ENCODE data around the gene VKORC1. TPM values are rescaled to one million over a fixed set of nuclear protein-coding genes. Genes with fewer than 3 reads are reported as not detected.

The VKORC1 gene
- total RNA-seq, 1 donor from 2014 or later: 53.4 TPM

DNA sequence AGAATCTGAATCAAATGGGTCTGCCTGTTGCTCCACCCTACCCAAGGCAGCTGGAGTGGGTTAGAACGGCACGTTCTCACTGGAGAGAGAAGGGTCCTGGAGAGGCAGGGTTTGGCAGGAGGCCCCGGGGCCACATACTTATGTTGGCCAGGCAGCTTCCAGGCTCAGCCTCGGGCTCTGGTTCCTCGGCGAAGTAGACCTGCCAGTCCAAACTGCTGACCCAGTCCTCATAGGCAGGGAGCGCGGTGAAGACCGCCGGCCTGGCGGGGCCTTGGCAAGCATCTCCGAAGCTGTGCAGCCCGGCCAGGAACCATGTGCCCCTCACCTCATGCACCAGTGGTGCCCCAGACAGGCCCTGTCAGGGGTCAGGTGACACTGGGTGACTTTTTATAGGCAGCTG lies 10.6 kb downstream of the VKORC1 start:
- intact Hi-C loops (cut with micrococcal nuclease): no loop called here

DNA sequence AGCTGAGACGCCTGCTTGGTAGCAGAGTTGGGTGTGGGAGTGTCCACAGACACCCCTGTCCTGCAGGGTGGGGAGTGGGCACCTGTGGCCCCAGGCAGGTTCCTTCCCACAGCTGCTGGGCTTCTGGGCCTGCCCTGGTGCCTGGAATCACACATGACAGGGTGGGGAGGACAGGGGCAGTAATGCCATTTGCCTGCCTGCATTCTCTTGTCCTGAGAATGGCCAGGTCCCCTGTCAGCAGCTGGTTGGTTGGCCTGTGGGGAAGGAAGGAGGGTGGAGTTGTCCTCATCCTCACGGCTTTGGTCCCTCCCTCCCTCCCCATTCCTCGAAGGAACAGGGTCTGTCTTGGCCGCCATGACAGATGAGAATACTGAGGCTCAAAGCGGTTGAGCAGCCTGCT lies 11.0 kb downstream of the VKORC1 start:
- intact Hi-C loops (cut with micrococcal nuclease): no loop called here

DNA sequence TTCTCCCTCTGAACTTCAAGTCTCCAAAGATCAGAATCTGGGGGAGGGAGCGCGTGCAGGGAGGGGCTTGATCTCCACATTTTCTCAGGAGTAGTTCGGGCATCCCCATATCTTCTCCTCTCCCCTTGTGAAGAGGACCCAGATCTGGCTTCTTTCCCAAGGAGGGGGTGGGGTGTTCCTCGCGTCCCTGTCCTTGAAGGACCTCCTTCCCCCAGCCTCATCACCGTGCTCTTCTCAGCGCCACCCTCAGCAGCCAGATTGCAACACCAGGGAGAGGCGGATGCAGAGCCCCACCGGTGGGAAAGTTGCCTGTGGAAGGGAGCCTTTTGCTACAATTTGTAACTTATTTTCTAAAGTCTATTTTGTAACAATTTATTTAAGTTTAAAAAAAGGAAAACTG lies 11.5 kb downstream of the VKORC1 start:
- intact Hi-C loops (cut with micrococcal nuclease): no loop called here

DNA sequence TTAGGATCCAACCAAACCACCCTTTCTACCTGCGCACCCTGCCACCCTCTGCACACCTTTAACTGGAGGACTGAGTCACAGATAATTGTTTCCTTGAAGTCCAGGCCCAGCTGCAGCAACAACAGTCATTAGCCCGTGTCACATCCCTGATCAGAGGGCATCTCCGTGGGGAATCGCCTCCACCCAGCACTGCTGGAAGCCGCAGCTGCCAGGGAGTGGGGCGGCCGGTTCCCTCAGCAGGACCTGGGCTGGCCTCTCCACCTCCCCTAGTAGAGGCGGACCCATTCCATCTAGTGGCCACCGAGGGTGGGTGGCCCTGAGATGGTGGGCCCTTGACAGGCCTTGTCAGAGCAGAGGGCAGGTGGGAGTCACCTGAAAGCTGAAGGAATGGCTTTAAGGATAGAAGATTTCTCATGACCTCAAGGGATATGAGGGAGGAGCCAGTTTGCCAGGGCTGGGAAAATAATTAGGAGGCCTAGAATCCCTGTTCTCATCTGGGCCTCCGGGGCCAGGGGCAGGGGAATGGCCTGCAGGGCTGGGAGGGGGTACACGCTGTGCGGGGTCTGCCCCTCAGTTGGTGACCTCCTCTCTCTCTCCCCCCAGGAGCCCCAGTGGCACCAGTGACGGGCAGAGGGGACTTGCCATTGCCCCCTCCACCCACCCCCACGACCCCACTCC lies 12.1 kb downstream of the VKORC1 start:
- intact Hi-C loops (cut with micrococcal nuclease): no loop called here

DNA sequence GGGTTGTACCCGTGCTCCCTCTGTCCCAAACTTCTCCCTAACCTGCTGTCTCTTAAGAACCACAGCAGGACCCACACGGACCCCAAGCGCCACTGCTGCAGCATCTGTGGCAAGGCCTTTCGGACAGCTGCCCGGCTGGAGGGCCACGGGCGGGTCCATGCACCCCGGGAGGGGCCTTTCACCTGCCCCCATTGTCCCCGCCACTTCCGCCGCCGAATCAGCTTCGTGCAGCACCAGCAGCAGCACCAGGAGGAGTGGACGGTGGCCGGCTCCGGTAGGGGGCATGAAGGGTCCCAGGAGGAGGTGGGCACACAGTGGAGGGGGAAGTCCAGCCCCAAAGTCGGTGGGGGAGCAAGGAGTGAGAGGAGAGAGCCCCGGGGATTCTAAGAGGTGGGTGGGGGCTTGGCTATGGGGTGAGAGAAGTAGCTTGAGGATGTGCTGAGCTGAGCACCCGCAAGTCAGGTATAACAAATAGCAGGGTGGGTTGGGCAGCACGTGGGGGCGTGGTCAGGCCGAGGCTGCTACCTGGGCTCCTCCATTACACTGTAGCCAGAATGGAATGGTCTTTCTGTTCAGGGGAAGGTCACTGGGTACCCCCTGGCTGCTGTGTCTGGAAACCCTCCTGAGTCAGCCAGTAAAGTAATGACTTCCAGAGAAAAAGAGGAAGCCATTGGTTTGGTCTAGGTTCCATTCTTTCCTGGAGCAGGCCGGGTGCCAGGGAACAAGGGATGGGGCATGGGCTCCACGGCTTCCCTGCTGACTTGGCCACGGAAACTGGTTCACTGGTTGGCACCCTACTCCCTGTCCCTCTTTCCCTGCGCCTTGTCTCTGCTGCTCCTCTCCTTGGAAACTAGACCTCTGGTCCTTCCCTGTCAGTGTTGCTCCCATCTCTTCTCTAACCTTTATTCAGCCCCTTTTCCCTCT lies 12.9 kb downstream of the VKORC1 start:
- intact Hi-C loops (cut with micrococcal nuclease): no loop called here

DNA sequence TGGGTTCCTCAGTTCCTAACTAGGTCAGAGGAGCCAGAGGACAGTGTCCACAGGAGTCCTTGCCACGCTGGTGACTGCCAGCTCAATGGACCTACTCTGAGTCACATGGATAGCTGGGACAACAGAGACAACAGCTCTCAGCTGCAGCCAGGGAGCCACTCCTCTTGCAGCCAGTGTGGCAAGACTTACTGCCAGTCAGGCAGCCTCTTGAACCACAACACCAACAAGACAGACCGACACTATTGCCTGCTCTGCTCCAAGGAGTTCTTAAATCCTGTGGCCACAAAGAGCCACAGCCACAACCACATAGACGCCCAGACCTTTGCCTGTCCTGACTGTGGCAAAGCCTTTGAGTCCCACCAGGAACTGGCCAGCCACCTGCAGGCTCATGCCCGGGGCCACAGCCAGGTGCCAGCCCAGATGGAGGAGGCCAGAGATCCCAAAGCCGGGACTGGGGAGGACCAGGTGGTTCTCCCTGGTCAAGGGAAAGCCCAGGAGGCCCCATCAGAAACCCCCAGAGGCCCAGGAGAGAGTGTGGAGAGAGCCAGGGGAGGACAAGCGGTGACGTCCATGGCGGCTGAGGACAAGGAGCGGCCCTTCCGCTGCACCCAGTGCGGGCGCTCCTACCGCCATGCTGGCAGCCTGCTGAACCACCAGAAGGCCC lies 13.7 kb downstream of the VKORC1 start:
- intact Hi-C loops (cut with micrococcal nuclease): no loop called here

DNA sequence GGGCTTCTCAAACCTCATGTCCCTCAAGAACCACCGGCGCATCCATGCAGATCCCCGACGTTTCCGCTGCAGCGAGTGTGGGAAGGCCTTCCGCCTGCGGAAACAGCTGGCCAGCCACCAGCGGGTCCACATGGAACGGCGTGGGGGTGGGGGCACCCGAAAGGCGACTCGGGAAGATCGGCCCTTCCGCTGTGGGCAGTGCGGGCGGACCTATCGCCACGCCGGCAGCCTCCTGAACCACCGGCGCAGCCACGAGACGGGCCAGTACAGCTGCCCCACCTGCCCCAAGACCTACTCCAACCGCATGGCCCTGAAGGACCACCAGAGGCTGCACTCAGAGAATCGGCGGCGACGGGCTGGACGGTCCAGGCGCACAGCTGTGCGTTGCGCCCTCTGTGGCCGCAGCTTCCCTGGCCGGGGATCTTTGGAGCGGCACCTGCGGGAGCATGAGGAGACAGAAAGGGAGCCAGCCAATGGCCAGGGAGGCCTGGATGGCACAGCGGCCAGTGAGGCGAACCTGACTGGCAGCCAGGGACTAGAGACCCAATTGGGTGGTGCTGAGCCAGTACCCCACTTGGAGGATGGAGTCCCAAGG lies 14.5 kb downstream of the VKORC1 start:
- intact Hi-C loops (cut with micrococcal nuclease): no loop called here

DNA sequence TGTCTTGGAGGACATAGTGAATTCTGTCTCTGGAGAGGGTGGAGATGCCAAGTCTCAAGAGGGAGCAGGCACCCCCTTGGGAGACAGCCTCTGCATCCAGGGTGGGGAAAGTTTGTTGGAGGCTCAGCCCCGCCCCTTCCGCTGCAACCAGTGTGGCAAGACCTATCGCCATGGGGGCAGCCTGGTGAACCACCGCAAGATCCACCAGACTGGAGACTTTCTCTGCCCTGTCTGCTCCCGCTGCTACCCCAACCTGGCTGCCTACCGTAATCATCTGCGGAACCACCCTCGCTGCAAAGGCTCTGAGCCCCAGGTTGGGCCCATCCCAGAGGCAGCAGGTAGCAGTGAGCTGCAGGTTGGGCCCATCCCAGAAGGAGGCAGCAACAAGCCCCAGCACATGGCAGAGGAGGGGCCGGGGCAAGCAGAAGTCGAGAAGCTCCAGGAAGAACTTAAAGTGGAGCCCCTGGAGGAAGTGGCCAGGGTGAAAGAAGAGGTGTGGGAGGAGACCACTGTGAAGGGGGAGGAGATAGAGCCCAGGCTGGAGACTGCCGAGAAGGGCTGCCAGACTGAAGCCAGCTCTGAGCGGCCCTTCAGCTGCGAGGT lies 15.2 kb downstream of the VKORC1 start:
- intact Hi-C loops (cut with micrococcal nuclease): no loop called here

DNA sequence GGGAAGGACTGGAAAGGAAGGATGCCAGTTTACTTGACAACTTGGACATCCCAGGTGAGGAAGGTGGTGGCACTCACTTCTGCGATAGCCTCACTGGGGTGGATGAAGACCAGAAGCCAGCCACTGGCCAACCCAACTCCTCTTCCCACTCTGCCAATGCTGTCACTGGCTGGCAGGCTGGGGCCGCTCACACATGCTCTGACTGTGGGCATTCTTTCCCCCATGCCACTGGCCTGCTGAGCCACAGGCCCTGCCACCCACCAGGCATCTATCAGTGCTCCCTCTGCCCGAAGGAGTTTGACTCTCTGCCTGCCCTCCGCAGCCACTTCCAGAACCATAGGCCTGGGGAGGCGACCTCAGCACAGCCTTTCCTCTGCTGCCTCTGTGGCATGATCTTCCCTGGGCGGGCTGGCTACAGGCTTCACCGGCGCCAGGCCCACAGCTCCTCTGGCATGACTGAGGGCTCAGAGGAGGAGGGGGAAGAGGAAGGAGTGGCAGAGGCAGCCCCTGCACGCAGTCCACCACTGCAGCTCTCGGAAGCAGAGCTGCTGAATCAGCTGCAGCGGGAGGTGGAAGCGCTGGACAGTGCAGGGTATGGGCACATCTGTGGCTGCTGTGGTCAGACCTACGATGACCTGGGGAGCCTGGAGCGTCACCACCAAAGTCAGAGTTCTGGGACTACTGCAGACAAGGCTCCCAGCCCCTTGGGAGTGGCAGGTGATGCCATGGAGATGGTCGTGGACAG lies 15.8 kb downstream of the VKORC1 start:
- intact Hi-C loops (cut with micrococcal nuclease): no loop called here

DNA sequence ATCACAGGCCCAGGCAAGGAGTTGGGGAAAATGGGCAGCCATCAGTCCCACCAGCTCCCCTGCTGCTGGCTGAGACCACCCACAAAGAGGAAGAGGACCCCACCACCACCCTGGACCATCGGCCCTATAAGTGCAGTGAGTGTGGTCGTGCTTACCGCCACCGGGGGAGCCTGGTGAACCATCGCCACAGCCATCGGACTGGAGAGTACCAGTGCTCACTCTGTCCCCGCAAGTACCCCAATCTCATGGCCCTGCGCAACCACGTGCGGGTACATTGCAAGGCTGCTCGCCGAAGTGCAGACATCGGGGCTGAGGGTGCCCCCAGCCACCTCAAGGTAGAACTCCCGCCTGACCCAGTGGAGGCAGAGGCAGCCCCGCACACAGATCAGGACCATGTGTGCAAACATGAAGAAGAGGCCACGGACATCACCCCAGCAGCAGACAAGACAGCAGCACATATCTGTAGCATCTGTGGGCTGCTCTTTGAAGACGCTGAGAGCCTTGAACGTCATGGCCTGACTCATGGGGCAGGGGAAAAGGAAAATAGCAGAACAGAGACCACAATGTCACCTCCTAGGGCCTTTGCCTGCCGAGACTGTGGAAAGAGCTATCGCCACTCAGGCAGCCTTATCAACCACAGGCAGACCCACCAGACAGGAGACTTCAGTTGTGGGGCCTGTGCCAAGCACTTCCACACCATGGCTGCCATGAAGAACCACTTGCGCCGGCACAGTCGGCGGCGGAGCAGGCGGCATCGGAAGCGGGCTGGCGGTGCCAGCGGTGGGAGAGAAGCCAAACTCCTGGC lies 16.8 kb downstream of the VKORC1 start:
- intact Hi-C loops (cut with micrococcal nuclease): no loop called here

DNA sequence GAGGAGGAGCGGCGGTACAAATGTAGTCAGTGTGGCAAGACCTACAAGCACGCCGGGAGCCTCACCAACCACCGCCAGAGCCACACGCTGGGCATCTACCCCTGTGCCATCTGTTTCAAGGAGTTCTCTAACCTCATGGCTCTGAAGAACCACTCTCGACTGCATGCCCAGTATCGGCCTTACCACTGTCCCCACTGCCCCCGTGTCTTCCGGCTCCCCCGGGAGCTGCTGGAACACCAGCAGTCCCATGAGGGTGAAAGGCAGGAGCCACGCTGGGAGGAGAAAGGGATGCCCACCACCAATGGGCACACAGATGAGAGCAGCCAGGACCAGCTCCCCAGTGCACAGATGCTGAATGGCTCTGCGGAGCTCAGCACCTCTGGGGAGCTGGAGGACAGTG lies 17.6 kb downstream of the VKORC1 start:
- intact Hi-C loops (cut with micrococcal nuclease): no loop called here

DNA sequence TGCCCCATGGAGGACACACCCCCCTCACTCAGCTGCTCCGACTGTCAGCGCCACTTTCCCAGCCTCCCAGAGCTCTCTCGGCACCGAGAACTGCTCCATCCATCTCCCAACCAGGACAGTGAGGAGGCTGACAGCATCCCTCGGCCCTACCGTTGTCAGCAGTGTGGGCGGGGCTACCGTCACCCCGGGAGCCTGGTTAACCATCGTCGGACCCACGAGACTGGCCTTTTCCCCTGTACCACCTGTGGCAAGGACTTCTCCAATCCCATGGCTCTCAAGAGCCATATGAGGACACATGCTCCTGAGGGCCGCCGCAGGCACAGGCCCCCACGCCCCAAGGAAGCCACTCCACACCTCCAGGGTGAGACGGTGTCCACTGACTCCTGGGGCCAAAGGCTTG lies 18.3 kb downstream of the VKORC1 start:
- intact Hi-C loops (cut with micrococcal nuclease): no loop called here

DNA sequence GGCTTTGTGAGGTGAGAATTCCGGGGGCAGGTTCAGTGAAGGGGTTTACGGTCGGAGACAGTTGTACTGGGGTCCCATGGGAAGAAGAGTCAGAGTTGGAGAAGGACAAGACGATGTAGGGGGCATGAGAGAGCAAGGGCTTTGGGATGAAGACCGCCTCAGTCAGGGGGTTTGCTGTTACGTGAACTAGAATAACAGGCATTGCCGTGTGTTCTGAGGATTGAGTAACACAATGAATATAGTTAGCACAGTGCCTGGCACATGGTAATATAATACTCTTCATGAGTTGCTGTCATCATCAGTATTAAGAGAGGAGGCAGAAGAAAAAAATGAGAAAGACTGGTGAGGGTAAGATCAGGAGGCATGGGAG lies 19.8 kb downstream of the VKORC1 start:
- intact Hi-C loops (cut with micrococcal nuclease): loop anchor here (1.0 to 5.0 kb wide), 11 partner anchors 20 to 1267 kb away; partner anchors contain the start of genes ARMC5, FBXL19, KAT8 and MAZ

DNA sequence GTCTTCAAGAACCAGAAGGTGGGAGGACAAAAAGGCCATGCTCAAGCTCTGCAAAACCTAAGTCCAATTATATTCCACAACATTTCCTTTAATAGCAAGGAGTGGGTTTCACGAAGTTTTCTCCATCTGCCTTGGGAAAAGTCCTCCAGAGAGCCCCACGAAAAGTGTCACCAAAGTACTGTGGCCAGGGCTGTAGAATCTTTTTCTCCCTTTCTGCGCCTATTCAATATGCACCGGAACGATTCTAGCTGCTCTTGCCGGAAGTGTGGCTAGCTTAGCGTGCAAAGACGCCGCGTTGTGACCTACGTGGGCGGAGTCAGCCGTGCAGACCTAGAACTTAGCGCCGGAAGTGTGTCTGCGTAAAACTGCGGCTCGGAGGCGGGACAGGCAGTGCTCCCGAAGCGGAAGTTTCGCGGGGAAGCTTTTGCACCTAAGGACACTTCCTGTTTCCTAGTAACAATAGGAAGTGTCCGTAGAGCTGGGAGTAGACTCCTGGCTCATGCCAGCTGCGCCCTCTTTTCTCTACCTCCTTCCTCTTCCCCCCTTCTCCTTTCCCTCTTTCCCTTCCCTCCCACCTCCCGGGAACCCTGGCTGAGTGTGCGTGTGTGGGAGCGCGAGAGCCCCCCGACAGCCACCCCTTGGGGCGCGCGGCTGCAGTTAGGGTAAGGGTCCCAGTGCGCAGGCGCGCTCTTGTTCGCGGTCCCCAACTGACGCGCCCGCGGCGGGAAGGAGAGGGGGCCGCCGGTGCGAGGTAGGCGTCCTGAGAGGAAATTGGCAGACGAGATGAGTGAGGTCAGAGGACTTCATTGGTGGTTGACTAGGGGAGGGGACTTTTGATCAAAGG lies 20.4 kb downstream of the VKORC1 start, which contains the start of the genes ZNF646 and ZNF668:
Gene ZNF646 (plus strand): TSS at position 453 of the 844 bp plus-strand sequence. CDS start 1,903 bp downstream, outside the sequence.
Gene ZNF668 (minus strand): TSS at position 271 of the 844 bp plus-strand sequence. CDS start 9,781 bp downstream, outside the sequence.
- intact Hi-C loops (cut with micrococcal nuclease): loop anchor here (1.0 to 5.0 kb wide), 12 partner anchors 20 to 1267 kb away; partner anchors contain the start of genes ARMC5, FBXL19, FUS and KAT8

DNA sequence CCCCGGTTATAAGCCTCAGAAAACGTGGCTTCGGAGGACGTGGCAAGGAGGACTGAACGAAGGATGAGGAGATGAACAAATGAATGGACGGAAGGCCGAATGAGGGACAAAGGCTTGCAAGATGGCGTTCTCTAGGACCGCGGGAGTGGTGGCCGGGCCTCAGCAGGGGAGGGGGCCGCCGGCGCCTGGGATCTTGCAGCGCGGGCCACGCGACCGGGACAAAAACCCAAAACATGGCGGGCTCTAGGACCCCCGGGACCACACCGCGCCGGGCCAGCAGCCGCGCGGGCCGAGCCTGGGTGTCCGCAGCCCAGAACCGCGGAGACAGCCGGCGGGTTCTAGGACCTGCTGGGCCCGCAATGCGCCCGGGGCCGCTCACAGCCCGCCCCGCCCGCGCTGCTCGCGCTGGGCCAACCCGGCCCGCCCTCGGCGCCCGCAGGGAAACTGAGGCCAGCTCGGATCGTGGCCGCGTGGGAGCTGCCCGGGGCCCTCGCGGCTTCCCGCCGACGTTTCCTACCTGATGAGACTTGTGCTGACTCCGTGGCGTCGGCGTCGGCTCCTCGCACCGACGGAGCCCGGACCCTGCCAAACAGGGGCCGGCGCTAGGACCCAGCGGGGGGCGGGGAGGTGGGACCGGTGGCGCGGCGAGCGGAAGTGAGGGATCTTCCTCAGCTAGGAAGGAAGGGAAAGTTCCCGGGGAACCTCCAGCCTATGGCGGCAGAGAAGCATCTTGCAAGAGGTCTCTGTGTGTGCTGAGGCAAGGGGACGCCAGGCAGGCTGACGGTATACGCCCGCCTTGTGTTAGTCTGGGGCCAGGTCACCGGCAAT lies 21.2 kb downstream of the VKORC1 start:
- intact Hi-C loops (cut with micrococcal nuclease): loop anchor here (1.0 to 5.0 kb wide), 2 partner anchors 107 to 1266 kb away; partner anchors contain the start of genes FUS and MAZ

DNA sequence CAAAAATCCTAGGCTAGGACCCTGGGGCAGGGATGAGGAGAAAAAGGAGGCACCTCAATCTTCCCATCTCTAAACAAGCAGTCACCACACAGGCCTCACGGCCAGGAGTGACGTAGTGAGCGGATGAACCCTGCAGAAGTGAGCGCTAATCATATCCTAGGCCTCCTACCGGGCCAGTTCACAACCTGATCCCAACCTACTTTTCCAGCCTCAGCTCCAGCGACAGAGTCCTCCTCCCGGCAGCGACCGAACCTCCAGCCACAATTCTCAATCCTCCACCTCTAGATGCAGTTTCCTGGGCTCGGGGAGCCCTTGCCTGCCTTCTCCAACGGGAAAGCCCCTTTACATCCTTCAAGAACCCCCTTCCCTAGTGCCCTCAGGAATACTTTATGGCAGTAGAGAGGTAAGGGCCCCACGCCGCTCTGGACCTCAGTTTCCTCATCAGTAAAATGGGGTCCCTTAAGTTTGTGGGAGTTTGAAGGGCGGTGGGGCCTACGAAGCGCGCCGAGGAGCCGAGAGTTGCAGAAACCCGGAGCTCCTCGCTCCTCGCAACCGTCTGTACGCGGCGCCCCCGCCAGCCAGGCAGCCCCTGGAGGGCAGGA lies 22.0 kb downstream of the VKORC1 start:
- intact Hi-C loops (cut with micrococcal nuclease): loop anchor here (1.0 to 5.0 kb wide), 2 partner anchors 108 to 1265 kb away; partner anchors contain the start of genes FUS and MAZ

DNA sequence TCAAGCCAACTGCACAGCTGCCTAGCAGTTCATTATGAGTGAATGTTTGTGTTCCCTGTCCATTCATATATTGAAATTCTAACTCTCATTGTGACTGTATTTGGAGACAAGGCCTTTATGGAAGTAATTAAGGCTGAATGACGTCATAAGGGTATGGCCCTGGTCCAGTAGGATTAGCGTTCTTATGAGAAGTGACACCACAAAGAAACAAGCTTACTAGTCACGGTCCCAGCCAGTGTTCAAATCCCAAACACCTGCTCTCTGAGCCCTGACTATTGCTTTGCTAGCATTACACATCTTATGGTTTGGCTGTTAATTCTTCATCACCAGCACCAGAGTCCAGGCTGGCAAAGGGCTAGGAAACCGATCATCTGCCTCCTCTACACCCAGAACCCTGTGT lies 22.7 kb downstream of the VKORC1 start:
- intact Hi-C loops (cut with micrococcal nuclease): loop anchor here (5.0 kb wide), 1 partner anchor 1265 kb away; the partner anchor contains the start of gene MAZ

All from T-helper 2 cell treated with Interferon-gamma antibody and Interleukin-4, amounts not matched to agents 100 ng/mL and 5 ng/mL, for 36 hours (primary cell).